ENCODE measurements around the gene FMO1. TPM values are rescaled to one million over a fixed set of nuclear protein-coding genes. Genes with fewer than 3 reads are reported as not detected.

Gene FMO1
- total RNA-seq, 1 experiment from 2014 or later: not detected

DNA sequence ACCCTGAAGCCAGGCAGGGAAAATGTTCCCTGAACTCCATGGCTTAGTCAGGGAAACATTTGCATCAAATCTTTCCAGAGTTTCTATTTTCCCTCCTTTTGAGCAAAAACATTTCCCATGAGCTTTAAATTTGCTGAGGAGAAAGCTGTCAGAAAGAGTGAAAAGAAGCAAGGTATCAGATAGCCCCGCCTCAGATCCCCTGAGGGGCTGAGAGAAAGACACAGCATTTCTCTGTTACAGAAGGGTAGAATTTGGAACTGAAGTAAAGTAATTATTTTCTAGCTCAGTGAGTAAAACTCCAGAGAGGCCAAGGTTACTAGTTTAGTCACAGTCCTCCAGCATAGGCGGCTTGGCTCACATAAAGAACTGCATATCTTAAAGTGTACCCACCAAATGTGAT is 10.6 kb downstream of the FMO1 start:
- intact Hi-C loops (cut with micrococcal nuclease; ENCODE audit: unreplicated experiment): no loop called here
- no TSS peak for BruUV-seq (replicated peaks)

DNA sequence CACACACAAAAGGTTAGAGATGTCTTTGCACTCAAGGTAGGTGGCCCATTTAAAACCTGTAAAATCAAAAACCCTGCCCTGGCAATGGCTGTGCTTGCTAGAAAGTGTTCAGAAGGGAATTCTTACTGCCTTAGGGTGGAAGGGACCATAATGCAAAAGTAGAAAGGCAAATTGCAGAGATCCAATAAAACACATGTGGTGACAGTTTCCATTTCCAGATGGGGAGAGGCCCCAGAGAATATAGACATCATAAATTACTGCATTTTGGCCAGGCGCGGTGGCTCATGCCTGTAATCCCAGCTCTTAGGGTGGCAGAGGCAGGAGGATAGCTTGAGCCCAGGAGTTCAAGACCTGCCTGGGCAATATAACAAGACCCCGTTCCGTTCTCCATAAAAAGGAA is 13.0 kb downstream of the FMO1 start:
- H3K27me3 ChIP-seq (replicated peaks; ENCODE audit: insufficient read depth, low read depth, low read length, poor library complexity): no peaks in the 10 kb centered on the region
- no peaks in the 10 kb centered on the region for H3K36me3 ChIP-seq (ENCODE audit: insufficient read depth, low read length, poor library complexity, severe bottlenecking)
- TF ChIP-seq EZH2 (IDR thresholded peaks at IDR 0.05; ENCODE audit: borderline replicate concordance, low read depth, low read length, poor library complexity, severe bottlenecking): no peak
- TF ChIP-seq, protein P1, sequence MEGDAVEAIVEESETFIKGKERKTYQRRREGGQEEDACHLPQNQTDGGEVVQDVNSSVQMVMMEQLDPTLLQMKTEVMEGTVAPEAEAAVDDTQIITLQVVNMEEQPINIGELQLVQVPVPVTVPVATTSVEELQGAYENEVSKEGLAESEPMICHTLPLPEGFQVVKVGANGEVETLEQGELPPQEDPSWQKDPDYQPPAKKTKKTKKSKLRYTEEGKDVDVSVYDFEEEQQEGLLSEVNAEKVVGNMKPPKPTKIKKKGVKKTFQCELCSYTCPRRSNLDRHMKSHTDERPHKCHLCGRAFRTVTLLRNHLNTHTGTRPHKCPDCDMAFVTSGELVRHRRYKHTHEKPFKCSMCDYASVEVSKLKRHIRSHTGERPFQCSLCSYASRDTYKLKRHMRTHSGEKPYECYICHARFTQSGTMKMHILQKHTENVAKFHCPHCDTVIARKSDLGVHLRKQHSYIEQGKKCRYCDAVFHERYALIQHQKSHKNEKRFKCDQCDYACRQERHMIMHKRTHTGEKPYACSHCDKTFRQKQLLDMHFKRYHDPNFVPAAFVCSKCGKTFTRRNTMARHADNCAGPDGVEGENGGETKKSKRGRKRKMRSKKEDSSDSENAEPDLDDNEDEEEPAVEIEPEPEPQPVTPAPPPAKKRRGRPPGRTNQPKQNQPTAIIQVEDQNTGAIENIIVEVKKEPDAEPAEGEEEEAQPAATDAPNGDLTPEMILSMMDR (conservative IDR thresholded peaks at IDR 0.05; ENCODE audit: low read depth, low read length): no peak
- intact Hi-C loops (cut with micrococcal nuclease; ENCODE audit: unreplicated experiment): no loop called here
- ChIA-PET POLR2A (ENCODE audit: low non-redundant PET) (no interaction called here), CTCF (no interaction called here)
- no peaks in the 10 kb centered on the region for H3K9me3 ChIP-seq (ENCODE audit: low read depth, low read length, poor library complexity, severe bottlenecking)
- no peak overlapping the region for H3K27ac ChIP-seq (ENCODE audit: low read depth, low read length, poor library complexity, severe bottlenecking)
- no TSS peak for BruUV-seq (replicated peaks)
- H3K4me1 ChIP-seq (ENCODE audit: insufficient read depth, low read length, poor library complexity, severe bottlenecking): no peaks in the 10 kb centered on the region
- DNase-seq (ENCODE audit: low spot score): no peak
- no peak overlapping the region for H3K4me3 ChIP-seq (ENCODE audit: low read depth, low read length, poor library complexity, severe bottlenecking)

More for the DNA sequence above, 10.6 kb downstream of the FMO1 start:
- H3K27ac ChIP-seq (ENCODE audit: low read depth, low read length, poor library complexity, severe bottlenecking): no peak overlapping the region
- ChIA-PET POLR2A (ENCODE audit: low non-redundant PET) (no interaction called here), CTCF (no interaction called here)
- DNase-seq (ENCODE audit: low spot score): no peak
- no peaks in the 10 kb centered on the region for H3K36me3 ChIP-seq (ENCODE audit: insufficient read depth, low read length, poor library complexity, severe bottlenecking)
- no peaks in the 10 kb centered on the region for H3K4me1 ChIP-seq (ENCODE audit: insufficient read depth, low read length, poor library complexity, severe bottlenecking)
- no peaks in the 10 kb centered on the region for H3K9me3 ChIP-seq (ENCODE audit: low read depth, low read length, poor library complexity, severe bottlenecking)
- H3K27me3 ChIP-seq (replicated peaks; ENCODE audit: insufficient read depth, low read depth, low read length, poor library complexity): no peaks in the 10 kb centered on the region
- no peak for TF ChIP-seq EZH2 (IDR thresholded peaks at IDR 0.05; ENCODE audit: borderline replicate concordance, low read depth, low read length, poor library complexity, severe bottlenecking)
- no peak overlapping the region for H3K4me3 ChIP-seq (ENCODE audit: low read depth, low read length, poor library complexity, severe bottlenecking)

DNA sequence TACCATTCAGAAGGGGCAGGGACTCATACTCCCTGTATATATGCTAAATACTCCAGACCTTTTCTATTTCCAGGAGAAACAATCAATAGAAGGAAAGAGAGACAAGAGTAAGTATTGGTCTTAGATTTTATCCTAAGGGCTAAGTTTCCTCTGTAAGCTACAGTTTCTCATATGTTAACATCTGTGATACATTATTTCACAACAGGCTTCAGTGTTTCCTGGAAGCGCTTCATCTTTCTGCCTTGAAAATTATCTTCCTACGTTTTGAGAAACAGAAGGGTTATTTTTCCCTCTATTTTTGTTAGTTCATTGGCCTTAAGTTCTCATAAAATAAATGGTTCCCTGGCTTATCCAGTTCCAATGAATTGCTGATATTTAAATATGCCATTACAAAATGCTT is 15.6 kb downstream of the FMO1 start:
- Histone ChIP-seq H3K27me3 (replicated peaks; ENCODE audit: insufficient read depth, low read depth, low read length, poor library complexity) (no peaks in the 10 kb centered on the region), H3K27ac (ENCODE audit: low read depth, low read length, poor library complexity, severe bottlenecking) (no peak overlapping the region), H3K36me3 (ENCODE audit: insufficient read depth, low read length, poor library complexity, severe bottlenecking) (no peaks in the 10 kb centered on the region), H3K4me3 (ENCODE audit: low read depth, low read length, poor library complexity, severe bottlenecking) (no peak overlapping the region), H3K9me3 (ENCODE audit: low read depth, low read length, poor library complexity, severe bottlenecking) (no peaks in the 10 kb centered on the region), H3K4me1 (ENCODE audit: insufficient read depth, low read length, poor library complexity, severe bottlenecking) (no peaks in the 10 kb centered on the region)
- no TSS peak for BruUV-seq (replicated peaks)
- no peak for TF ChIP-seq EZH2 (IDR thresholded peaks at IDR 0.05; ENCODE audit: borderline replicate concordance, low read depth, low read length, poor library complexity, severe bottlenecking)
- TF ChIP-seq, protein P1 (conservative IDR thresholded peaks at IDR 0.05; ENCODE audit: low read depth, low read length): no peak
- ChIA-PET POLR2A (ENCODE audit: low non-redundant PET) (no interaction called here), CTCF (interaction anchor here (1.0 kb wide), 1 partner anchor 18 kb away, joined by 3 read pairs; no protein-coding TSS in a partner anchor)
- intact Hi-C loops (cut with micrococcal nuclease; ENCODE audit: unreplicated experiment): no loop called here
- DNase-seq (ENCODE audit: low spot score): no peak

DNA sequence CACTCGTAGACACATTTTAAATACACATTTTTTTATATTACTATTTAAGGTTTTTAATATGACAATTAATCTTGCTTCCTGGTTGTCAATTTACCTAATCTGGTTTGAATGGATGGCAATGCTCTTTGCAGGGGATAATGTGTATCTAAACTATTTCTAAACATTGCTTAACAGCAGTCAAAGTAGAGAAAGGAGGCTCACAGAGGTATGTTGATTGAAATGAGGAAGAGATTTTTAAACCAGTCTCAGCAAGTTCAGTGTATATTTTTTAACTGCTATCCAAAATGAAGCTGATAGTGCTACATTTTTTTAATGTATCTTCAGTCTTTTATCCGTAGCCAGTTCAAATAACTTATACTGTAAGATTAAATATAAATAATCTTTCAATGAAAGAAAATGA is 17.4 kb downstream of the FMO1 start:
- POLR2A ChIA-PET (ENCODE audit: low non-redundant PET): no interaction called here
- no TSS peak for BruUV-seq (replicated peaks)

More for the DNA sequence above, 17.4 kb downstream of the FMO1 start:
- DNase-seq (ENCODE audit: low spot score): no peak
- intact Hi-C loops (cut with micrococcal nuclease; ENCODE audit: unreplicated experiment): no loop called here
- Histone ChIP-seq H3K36me3 (ENCODE audit: insufficient read depth, low read length, poor library complexity, severe bottlenecking) (no peaks in the 10 kb centered on the region), H3K9me3 (ENCODE audit: low read depth, low read length, poor library complexity, severe bottlenecking) (no peaks in the 10 kb centered on the region), H3K27ac (ENCODE audit: low read depth, low read length, poor library complexity, severe bottlenecking) (no peak overlapping the region), H3K4me3 (ENCODE audit: low read depth, low read length, poor library complexity, severe bottlenecking) (no peak overlapping the region), H3K4me1 (ENCODE audit: insufficient read depth, low read length, poor library complexity, severe bottlenecking) (no peaks in the 10 kb centered on the region), H3K27me3 (replicated peaks; ENCODE audit: insufficient read depth, low read depth, low read length, poor library complexity) (no peaks in the 10 kb centered on the region)
- no peak for TF ChIP-seq EZH2 (IDR thresholded peaks at IDR 0.05; ENCODE audit: borderline replicate concordance, low read depth, low read length, poor library complexity, severe bottlenecking)
- CTCF ChIA-PET: no interaction called here
